GM19351 (cell line): Measurements from ENCODE around the gene STX1B.
"Not testable (repeated sequence)": the region's sequence is repeated elsewhere in the genome, so short reads cannot be mapped to it uniquely, and the experiment has no call there.

Source experiments
- ATAC-seq: cut with Tn5 transposase; IDR thresholded peaks from one replicate; pipeline ENCODE4 v1.9.1; 2021; ENCODE audit warnings: mild to moderate bottlenecking, moderate library complexity; ENCODE audit not compliant: unreplicated experiment

STX1B gene

GRCh38 chr16:31016018-31016417 is 5.6 kb upstream of the STX1B start:
- no peak for ATAC-seq

GRCh38 chr16:31013292-31013691 is 2.9 kb upstream of the STX1B start:
- ATAC-seq = not testable (repeated sequence)

GRCh38 chr16:31011815-31012214 is 1.4 kb upstream of the STX1B start:
- not testable (repeated sequence) for ATAC-seq

- ATAC-seq = no peak
Observed at GRCh38 chr16:31009894-31010584, 399 bp downstream of the STX1B start.

GRCh38 chr16:31009120-31009519 is 1.3 kb downstream of the STX1B start:
- ATAC-seq = no peak

- ATAC-seq = no peak
Observed at GRCh38 chr16:31008551-31008950, 1.9 kb downstream of the STX1B start.

GRCh38 chr16:31008149-31008548 is 2.3 kb downstream of the STX1B start:
- no peak for ATAC-seq

GRCh38 chr16:31007684-31008083 is 2.8 kb downstream of the STX1B start:
- ATAC-seq = no peak

GRCh38 chr16:31006589-31006988 is 3.8 kb downstream of the STX1B start:
- no peak for ATAC-seq

GRCh38 chr16:31006086-31006385 is 4.4 kb downstream of the STX1B start:
- no peak for ATAC-seq

GRCh38 chr16:31005350-31006085 is 4.9 kb downstream of the STX1B start:
- no peak for ATAC-seq

GRCh38 chr16:31004658-31005057 is 5.8 kb downstream of the STX1B start:
- ATAC-seq = no peak

GRCh38 chr16:31003744-31004143 is 6.7 kb downstream of the STX1B start:
- ATAC-seq = no peak

GRCh38 chr16:31002862-31003341 is 7.5 kb downstream of the STX1B start:
- no peak for ATAC-seq

- ATAC-seq = no peak
Observed at GRCh38 chr16:31002250-31002700, 8.2 kb downstream of the STX1B start.

GRCh38 chr16:31001507-31002249 is 8.8 kb downstream of the STX1B start:
- no peak for ATAC-seq

- ATAC-seq = no peak
Observed at GRCh38 chr16:31000671-31001382, 9.6 kb downstream of the STX1B start.

GRCh38 chr16:30998852-30999761 is 11.3 kb downstream of the STX1B start:
- no peak for ATAC-seq

- ATAC-seq = no peak
Observed at GRCh38 chr16:30997725-30998711, 12.4 kb downstream of the STX1B start.
